AG09309 (cell line): ENCODE results near the gene LARGE1.
"Not testable (repeated sequence)": the region's sequence is repeated elsewhere in the genome, so short reads cannot be mapped to it uniquely, and the experiment has no call there.

Source experiments
- DNase-seq: peaks from one replicate; pipeline ENCODE4 v3.0.0-alpha.2; 2010; ENCODE audit warnings: low read depth
- H3K4me3 ChIP-seq: 2 replicates; pipeline ENCODE4 v1.5.1; 2011; ENCODE audit warnings: mild to moderate bottlenecking, low read depth, low read length, moderate library complexity; ENCODE audit not compliant: control insufficient read depth
- CTCF ChIP-seq: IDR thresholded peaks from 2 replicates; pipeline ENCODE4 v1.5.1; 2011; ENCODE audit warnings: mild to moderate bottlenecking, low read depth, low read length, inconsistent platforms; ENCODE audit not compliant: insufficient read depth, control insufficient read depth; ENCODE audit errors: missing control alignments

The LARGE1 gene

DNA sequence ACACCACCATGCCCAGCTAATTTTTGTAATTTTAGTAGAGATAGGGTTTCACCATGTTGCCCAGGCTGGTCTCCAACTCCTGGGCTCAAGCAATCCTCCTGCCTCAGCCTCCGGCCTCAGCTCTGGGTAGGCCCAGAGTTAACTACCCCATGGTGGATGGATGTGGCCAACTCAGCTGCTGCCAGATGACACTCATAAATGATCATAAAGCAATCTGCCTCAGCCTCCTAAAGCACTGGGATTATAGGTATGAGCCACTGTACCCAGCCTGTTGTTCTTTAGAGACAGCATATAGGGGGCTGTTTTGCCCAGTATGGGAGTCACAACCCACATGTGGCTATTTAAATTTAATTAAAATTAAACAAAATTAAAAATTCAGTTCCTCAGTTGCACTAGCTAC lies 54.3 kb downstream of the LARGE1 start:
- DNase-seq = no peak
- H3K4me3 ChIP-seq = no peak overlapping the region
- no peak for TF ChIP-seq CTCF

GRCh38 chr22:33865248-33865647 lies 55.0 kb downstream of the LARGE1 start:
- DNase-seq = no peak
- no peak overlapping the region for H3K4me3 ChIP-seq
- TF ChIP-seq CTCF = no peak

DNA sequence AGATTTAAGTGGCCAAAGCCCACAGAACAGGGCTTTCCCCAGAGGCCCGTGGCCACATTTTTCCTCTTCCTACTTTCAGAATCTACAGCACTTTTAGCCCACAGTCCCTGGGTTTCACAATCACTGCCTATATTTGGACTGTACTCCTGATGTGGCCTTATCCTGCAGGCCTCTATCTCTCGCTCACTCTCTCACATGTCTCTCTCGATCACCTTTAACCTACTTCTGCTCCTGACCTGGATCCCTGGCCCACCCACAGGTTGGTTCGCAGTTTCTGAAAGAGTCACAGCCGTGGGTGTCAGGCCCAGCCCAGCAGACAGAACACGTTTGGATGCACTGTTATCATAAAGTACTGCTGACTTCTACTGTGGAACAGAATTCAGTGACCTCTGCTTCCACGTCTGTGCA lies 55.5 kb downstream of the LARGE1 start:
- TF ChIP-seq CTCF = no peak
- no peak for DNase-seq
- no peak overlapping the region for H3K4me3 ChIP-seq

- TF ChIP-seq CTCF = no peak
- no peak overlapping the region for H3K4me3 ChIP-seq
- no peak for DNase-seq
Measured at GRCh38 chr22:33861216-33861875, 58.9 kb downstream of the LARGE1 start.

GRCh38 chr22:33860386-33860785 lies 59.9 kb downstream of the LARGE1 start:
- TF ChIP-seq CTCF = no peak
- no peak for DNase-seq

GRCh38 chr22:33859311-33859710 lies 61.0 kb downstream of the LARGE1 start:
- no peak for TF ChIP-seq CTCF
- no peak for DNase-seq
- no peak overlapping the region for H3K4me3 ChIP-seq

More at GRCh38 chr22:33860386-33860785, 59.9 kb downstream of the LARGE1 start:
- no peak overlapping the region for H3K4me3 ChIP-seq

GRCh38 chr22:33858653-33859052 lies 61.6 kb downstream of the LARGE1 start:
- DNase-seq = not testable (repeated sequence)

DNA sequence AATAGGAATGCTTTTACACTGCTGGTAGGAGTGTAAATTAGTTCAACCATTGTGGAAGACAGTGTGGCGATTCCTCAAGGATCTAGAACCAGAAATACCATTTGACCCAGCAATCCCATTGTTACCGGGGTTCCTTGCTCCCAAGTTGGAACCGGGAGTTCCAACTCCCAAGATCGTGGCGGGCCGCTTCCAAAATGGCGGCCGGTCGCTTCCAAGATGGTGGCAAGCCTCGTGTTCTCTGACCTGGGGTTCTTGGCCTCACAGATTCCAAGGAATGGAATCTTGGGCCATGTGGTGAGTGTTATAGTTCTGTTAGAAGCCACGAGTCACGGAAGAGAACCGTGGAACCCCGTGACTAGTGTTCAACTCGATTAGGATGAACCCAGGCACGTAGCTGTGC lies 62.5 kb downstream of the LARGE1 start:
- DNase-seq = not testable (repeated sequence)

More at GRCh38 chr22:33858653-33859052, 61.6 kb downstream of the LARGE1 start:
- H3K4me3 ChIP-seq = not testable (repeated sequence)

More for the DNA sequence above, 62.5 kb downstream of the LARGE1 start:
- H3K4me3 ChIP-seq = not testable (repeated sequence)
